WTC11 (cell line): Measurements from ENCODE around the gene DISC1. TPM values are rescaled to one million over a fixed set of nuclear protein-coding genes. Genes with fewer than 3 reads are reported as not detected.
"Not testable (repeated sequence)": the region's sequence is repeated elsewhere in the genome, so short reads cannot be mapped to it uniquely, and the experiment has no call there.

Experiments
- ATAC-seq: fragments of 200-7000 bp; cut with Tn5 transposase; 2 replicates; pipeline ENCODE4 v1.10.0; 2021; ENCODE audit warnings: mild to moderate bottlenecking, moderate library complexity
- CTCF ChIA-PET: fragments of 300-600 bp; sonication (Branson Sonifier 250); formaldehyde crosslinking; loops from one replicate; lab custom pipeline; 2021; ENCODE audit warnings: antibody characterized with exemption; lab: Charles Lee
- POLR2A ChIA-PET: fragments of 350-600 bp; sonication (Branson Sonifier 250); formaldehyde crosslinking; loops from one replicate; lab custom pipeline; 2021; ENCODE audit warnings: antibody characterized with exemption; lab: Charles Lee
- DNase-seq: peaks from one replicate; pipeline ENCODE4 v3.0.0; 2021; ENCODE audit warnings: low spot score
- H3K27ac Mint-ChIP-seq: 2 replicates; pipeline ENCODE4 v1.8.0; 2021; ENCODE audit warnings: mixed read lengths
- H3K27me3 Mint-ChIP-seq: 2 replicates; pipeline ENCODE4 v1.8.0; 2021; ENCODE audit warnings: low read depth, mild to moderate bottlenecking, moderate library complexity, mixed read lengths
- H3K36me3 Mint-ChIP-seq: 2 replicates; pipeline ENCODE4 v1.8.0; 2021; ENCODE audit warnings: mixed read lengths
- H3K4me1 Mint-ChIP-seq: 2 replicates; pipeline ENCODE4 v1.8.0; 2022; ENCODE audit warnings: mixed read lengths
- H3K4me3 Mint-ChIP-seq: 2 replicates; pipeline ENCODE4 v1.8.0; 2021; ENCODE audit warnings: mild to moderate bottlenecking, moderate library complexity, mixed read lengths
- H3K9me3 Mint-ChIP-seq: 2 replicates; pipeline ENCODE4 v1.8.0; 2021; ENCODE audit warnings: mixed read lengths
- AFF4 ChIP-seq: sonication (generic); formaldehyde crosslinking; IDR thresholded peaks from 2 replicates; pipeline ENCODE4 v1.8.1; 2023; ENCODE audit warnings: mild to moderate bottlenecking, missing genetic modification reagents, borderline replicate concordance
- ARID4B ChIP-seq: sonication (generic); formaldehyde crosslinking; IDR thresholded peaks from 2 replicates; pipeline ENCODE4 v1.8.0; 2023; ENCODE audit warnings: missing genetic modification reagents, mild to moderate bottlenecking, borderline replicate concordance
- ATF1 ChIP-seq: sonication (generic); formaldehyde crosslinking; IDR thresholded peaks from 2 replicates; pipeline ENCODE4 v1.8.1; 2023; ENCODE audit warnings: mild to moderate bottlenecking, moderate library complexity, missing genetic modification reagents
- E2F5 ChIP-seq: sonication (generic); formaldehyde crosslinking; IDR thresholded peaks from 2 replicates; pipeline ENCODE4 v1.8.1; 2022; ENCODE audit warnings: mild to moderate bottlenecking, moderate library complexity, missing genetic modification reagents
- ERG ChIP-seq: fragments of 250-450 bp; sonication (Bioruptor Pico); IDR thresholded peaks from 2 replicates; pipeline ENCODE4 v1.8.0; 2021; ENCODE audit warnings: mild to moderate bottlenecking
- NFE2L1 ChIP-seq: sonication (generic); formaldehyde crosslinking; IDR thresholded peaks from 2 replicates; pipeline ENCODE4 v1.8.1; 2023; ENCODE audit warnings: missing genetic modification reagents
- SP1 ChIP-seq: sonication (generic); formaldehyde crosslinking; conservative IDR thresholded peaks from 2 replicates; pipeline ENCODE4 v1.8.1; 2022; ENCODE audit warnings: missing genetic modification reagents
- TCF7 ChIP-seq: sonication (generic); formaldehyde crosslinking; IDR thresholded peaks from 2 replicates; pipeline ENCODE4 v1.8.0; 2022; ENCODE audit warnings: mild to moderate bottlenecking, low read depth, missing genetic modification reagents, moderate library complexity
- ZBTB21 ChIP-seq: sonication (generic); formaldehyde crosslinking; IDR thresholded peaks from 2 replicates; pipeline ENCODE4 v1.8.1; 2023; ENCODE audit warnings: mild to moderate bottlenecking, missing genetic modification reagents, borderline replicate concordance
- total RNA-seq: library from RNA; stranded (reverse); gene quantifications from 3 replicates; pipeline ENCODE4 v1.2.3, GENCODE V29; 2021
- TF ChIP-seq, protein P1 (sequence below): sonication (generic); formaldehyde crosslinking; IDR thresholded peaks from 2 replicates; pipeline ENCODE4 v1.8.0; 2023; ENCODE audit warnings: mild to moderate bottlenecking, missing genetic modification reagents
- TF ChIP-seq, protein P2 (sequence below): sonication (generic); formaldehyde crosslinking; IDR thresholded peaks from 2 replicates; pipeline ENCODE4 v1.8.1; 2022; ENCODE audit warnings: low read depth, missing genetic modification reagents, borderline replicate concordance

DISC1 gene
- total RNA-seq, 1 experiment from 2014 or later, result 5.5 TPM

GRCh38 chr1:231643071-231643934, 16.7 kb downstream of the DISC1 start (continued):
- TF ChIP-seq AFF4, result no peak
- no peak for TF ChIP-seq ERG (CRISPR knock-in tag)
- TF ChIP-seq SP1 (CRISPR knock-in tag), result no peak
- no peak for TF ChIP-seq ZBTB21 (CRISPR knock-in tag)
- TF ChIP-seq NFE2L1 (CRISPR knock-in tag), result no peak
- TF ChIP-seq, protein P1, sequence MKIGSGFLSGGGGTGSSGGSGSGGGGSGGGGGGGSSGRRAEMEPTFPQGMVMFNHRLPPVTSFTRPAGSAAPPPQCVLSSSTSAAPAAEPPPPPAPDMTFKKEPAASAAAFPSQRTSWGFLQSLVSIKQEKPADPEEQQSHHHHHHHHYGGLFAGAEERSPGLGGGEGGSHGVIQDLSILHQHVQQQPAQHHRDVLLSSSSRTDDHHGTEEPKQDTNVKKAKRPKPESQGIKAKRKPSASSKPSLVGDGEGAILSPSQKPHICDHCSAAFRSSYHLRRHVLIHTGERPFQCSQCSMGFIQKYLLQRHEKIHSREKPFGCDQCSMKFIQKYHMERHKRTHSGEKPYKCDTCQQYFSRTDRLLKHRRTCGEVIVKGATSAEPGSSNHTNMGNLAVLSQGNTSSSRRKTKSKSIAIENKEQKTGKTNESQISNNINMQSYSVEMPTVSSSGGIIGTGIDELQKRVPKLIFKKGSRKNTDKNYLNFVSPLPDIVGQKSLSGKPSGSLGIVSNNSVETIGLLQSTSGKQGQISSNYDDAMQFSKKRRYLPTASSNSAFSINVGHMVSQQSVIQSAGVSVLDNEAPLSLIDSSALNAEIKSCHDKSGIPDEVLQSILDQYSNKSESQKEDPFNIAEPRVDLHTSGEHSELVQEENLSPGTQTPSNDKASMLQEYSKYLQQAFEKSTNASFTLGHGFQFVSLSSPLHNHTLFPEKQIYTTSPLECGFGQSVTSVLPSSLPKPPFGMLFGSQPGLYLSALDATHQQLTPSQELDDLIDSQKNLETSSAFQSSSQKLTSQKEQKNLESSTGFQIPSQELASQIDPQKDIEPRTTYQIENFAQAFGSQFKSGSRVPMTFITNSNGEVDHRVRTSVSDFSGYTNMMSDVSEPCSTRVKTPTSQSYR, result no peak

DNA sequence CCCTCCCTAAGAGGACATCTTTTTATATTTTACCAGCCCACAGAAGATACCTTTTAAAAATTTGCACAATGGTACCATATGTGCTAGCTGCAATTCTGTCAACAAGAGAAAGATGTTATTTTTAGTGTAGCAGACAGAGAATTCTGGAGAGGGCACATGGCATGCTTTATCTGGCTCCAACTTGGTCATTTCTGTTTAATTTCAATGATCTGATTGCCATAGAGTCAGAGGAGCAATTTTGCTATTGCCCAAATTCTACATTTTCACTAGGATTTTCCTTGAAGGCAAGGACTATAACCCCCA, 17.3 kb downstream of the DISC1 start:
- ChIA-PET CTCF (interaction anchor here (1.9 kb wide), 1 partner anchor 113 kb away, joined by 7 read pairs; no protein-coding TSS in a partner anchor), POLR2A (interaction anchor here (0.6 kb wide), 1 partner anchor 352 kb away, joined by 3 read pairs; no protein-coding TSS in a partner anchor)
- Mint-ChIP-seq H3K27me3 (peaks cover 5% of the 10 kb centered on the region; the same call in 1 of the 2 replicates), H3K4me3 (no peak overlapping the region), H3K27ac (no peak overlapping the region), H3K4me1 (no peaks in the 10 kb centered on the region), H3K9me3 (peaks cover 22% of the 10 kb centered on the region), H3K36me3 (peaks cover 12% of the 10 kb centered on the region)
- no peak for TF ChIP-seq TCF7 (CRISPR knock-in tag)
- TF ChIP-seq ATF1, result no peak
- no peak for TF ChIP-seq E2F5
- TF ChIP-seq, protein P2, sequence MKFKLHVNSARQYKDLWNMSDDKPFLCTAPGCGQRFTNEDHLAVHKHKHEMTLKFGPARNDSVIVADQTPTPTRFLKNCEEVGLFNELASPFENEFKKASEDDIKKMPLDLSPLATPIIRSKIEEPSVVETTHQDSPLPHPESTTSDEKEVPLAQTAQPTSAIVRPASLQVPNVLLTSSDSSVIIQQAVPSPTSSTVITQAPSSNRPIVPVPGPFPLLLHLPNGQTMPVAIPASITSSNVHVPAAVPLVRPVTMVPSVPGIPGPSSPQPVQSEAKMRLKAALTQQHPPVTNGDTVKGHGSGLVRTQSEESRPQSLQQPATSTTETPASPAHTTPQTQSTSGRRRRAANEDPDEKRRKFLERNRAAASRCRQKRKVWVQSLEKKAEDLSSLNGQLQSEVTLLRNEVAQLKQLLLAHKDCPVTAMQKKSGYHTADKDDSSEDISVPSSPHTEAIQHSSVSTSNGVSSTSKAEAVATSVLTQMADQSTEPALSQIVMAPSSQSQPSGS, result no peak
- TF ChIP-seq ARID4B (CRISPR knock-in tag), result no peak
- TF ChIP-seq ERG (CRISPR knock-in tag), result no peak
- DNase-seq (no peak), ATAC-seq (no peak)

DNA sequence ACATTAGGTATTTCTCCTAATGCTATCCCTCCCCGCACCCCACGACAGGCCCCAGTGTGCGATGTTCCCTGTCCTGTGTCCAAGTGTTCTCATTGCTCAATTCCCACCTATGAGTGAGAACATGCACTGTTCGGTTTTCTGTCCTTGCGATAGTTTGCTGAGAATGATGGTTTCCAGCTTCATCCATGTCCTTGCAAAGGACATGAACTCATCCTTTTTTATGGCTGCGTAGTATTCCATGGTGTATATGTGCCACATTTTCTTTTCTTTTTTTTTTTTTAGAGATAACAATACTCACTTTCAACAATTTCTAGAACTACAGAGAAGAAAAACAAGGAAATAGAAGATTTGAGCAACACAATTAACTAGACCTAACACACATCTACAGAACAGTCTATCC, 19.0 kb downstream of the DISC1 start:
- H3K27ac Mint-ChIP-seq, H3K4me3 Mint-ChIP-seq, ATAC-seq, POLR2A ChIA-PET, H3K4me1 Mint-ChIP-seq, DNase-seq, CTCF ChIA-PET: not testable (repeated sequence)
- H3K9me3 Mint-ChIP-seq, result peaks cover 29% of the 10 kb centered on the region
- peaks cover 12% of the 10 kb centered on the region for H3K36me3 Mint-ChIP-seq
- H3K27me3 Mint-ChIP-seq, result peaks cover 17% of the 10 kb centered on the region

- ATAC-seq, CTCF ChIA-PET: not testable (repeated sequence)
Measured at GRCh38 chr1:231646165-231646564, 19.6 kb downstream of the DISC1 start.

More at GRCh38 chr1:231646165-231646564, 19.6 kb downstream of the DISC1 start:
- DNase-seq, POLR2A ChIA-PET, H3K27ac Mint-ChIP-seq, H3K4me1 Mint-ChIP-seq, H3K4me3 Mint-ChIP-seq: not testable (repeated sequence)
- Mint-ChIP-seq H3K27me3 (peaks cover 17% of the 10 kb centered on the region), H3K36me3 (peaks cover 12% of the 10 kb centered on the region), H3K9me3 (peaks cover 35% of the 10 kb centered on the region)
